Upper lobe of left lung (tissue), 6 donors: ENCODE data around the gene HIGD1B. TPM values are rescaled to one million over a fixed set of nuclear protein-coding genes. Genes with fewer than 3 reads are reported as not detected.

ENCODE experiments used
- ATAC-seq, 2 donors: fragments of 200-7000 bp; cut with Tn5 transposase; one replicate each; pipeline ENCODE4 v1.9.1; 2022; ENCODE audit warnings: mild to moderate bottlenecking in 2 of 2, moderate library complexity in 2 of 2; ENCODE audit not compliant: low FRiP score in 2 of 2
- DNase-seq, 2 donors: peaks; one replicate each; pipeline ENCODE4 v3.0.0-alpha.2; 2019 to 2020
- H3K27ac ChIP-seq, 4 donors: fragments of 200-600 bp; sonication (generic); one replicate each; pipeline ENCODE4 v1.5.1; 2016 to 2019
- H3K27me3 ChIP-seq, 4 donors: fragments of 200-600 bp; sonication (generic); one replicate each; pipeline ENCODE4 v1.5.1; 2017 to 2019
- H3K36me3 ChIP-seq, 4 donors: fragments of 200-600 bp; sonication (generic); one replicate each; pipeline ENCODE4 v1.5.1; 2016 to 2019
- H3K4me1 ChIP-seq, 4 donors: fragments of 200-600 bp; sonication (generic); one replicate each; pipeline ENCODE4 v1.5.1; 2018 to 2019
- H3K4me3 ChIP-seq, 4 donors: fragments of 200-600 bp; sonication (generic); one replicate each; pipeline ENCODE4 v1.5.1; 2017 to 2019; ENCODE audit warnings: mild to moderate bottlenecking in 2 of 4, moderate library complexity in 1 of 4
- H3K9me3 ChIP-seq, 4 donors: fragments of 200-600 bp; sonication (generic); one replicate each; pipeline ENCODE4 v1.5.1; 2018 to 2019
- CTCF ChIP-seq, 6 experiments: fragments of 450-650 bp in 4 of 6; fragments of 200-600 bp in 2 of 6; sonication (generic) in 2 of 6; IDR thresholded peaks; one replicate each; pipeline ENCODE4 v1.5.1; 2016 to 2019; ENCODE audit warnings: antibody characterized with exemption in 6 of 6
- EP300 ChIP-seq, 4 donors: sonication (generic); formaldehyde crosslinking; IDR thresholded peaks; one replicate each; pipeline ENCODE4 v1.5.1; 2017; ENCODE audit warnings: antibody characterized with exemption in 4 of 4, control low read depth in 2 of 4
- POLR2A ChIP-seq, 4 donors: fragments of 450-650 bp; IDR thresholded peaks; one replicate each; pipeline ENCODE4 v1.5.1; 2016 to 2017; ENCODE audit warnings: antibody characterized with exemption in 4 of 4, mild to moderate bottlenecking in 2 of 4
- POLR2AphosphoS5 ChIP-seq, 2 donors: sonication (generic); formaldehyde crosslinking; IDR thresholded peaks; one replicate each; pipeline ENCODE4 v1.5.1; 2017; ENCODE audit warnings: antibody characterized with exemption in 2 of 2
- WGBS, 2 donors: methylation state at CpG; one replicate each; pipeline ENCODE4 v1.1.5; 2017 to 2018; 5-methylcytosine and 5-hydroxymethylcytosine counted together
- total RNA-seq, 6 donors: library from RNA; depleted of rRNA in 4 of 6; stranded (reverse); fragments of >200 nt in 4 of 6; gene quantifications; one replicate each; pipeline versions ENCODE4 v1.1.0 to v1.2.1, GENCODE V29; 2016 to 2021
- donor health status: DM: no; HTN: no; CAD: no; lungs with moderate emphysema.
- donor health status: DM: no; HTN: yes; CAD: no; lungs with severe emphysema.

Gene HIGD1B
- 10 to 100 TPM in 3 of 6 donors, 1 to 10 TPM in 2, not detected in 1; 1.9 to 33.3 (median 15.9) TPM for total RNA-seq

- DNase-seq, result no peak
- H3K4me3 ChIP-seq, result no peak within 1 kb of the TSS
- 69 to 73% methylated on average over 2 of the region's 2 CpGs for WGBS, 2 donors
Measured at GRCh38 chr17:44847586-44847985, at the start of gene HIGD1B. TSS of gene HIGD1B (plus strand) at chr17:44847883. CDS start at chr17:44848153, 270 bp downstream.

DNA sequence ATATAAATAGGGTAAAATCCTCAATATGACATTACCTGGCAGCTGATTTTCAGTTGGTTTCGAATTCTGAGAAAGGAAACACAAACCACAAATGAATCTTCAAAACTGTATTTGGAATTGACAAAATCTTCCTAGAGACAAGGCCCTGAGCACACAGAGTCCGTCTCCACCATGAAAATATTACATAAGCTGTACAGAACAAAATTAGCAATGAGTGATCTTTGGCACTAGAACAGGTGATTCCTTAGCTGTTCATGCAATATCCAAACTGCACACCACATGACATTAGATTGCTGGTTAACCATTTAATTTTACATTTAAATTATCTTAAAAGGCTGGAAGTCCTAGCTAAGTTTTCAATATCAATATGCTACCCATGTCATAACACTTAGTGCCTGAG lies 49.3 kb upstream of the HIGD1B start:
- WGBS, 2 donors, result 66 to 74% methylated on average over 2 of the region's 2 CpGs
- DNase-seq, result no peak

More at GRCh38 chr17:44847586-44847985, at the start of gene HIGD1B:
- ATAC-seq, result no peak
- H3K9me3 ChIP-seq, result no peaks in the 10 kb centered on the region
- H3K27me3 ChIP-seq, result no peaks in the 10 kb centered on the region
- peak within 1 kb of the TSS in 3 of 4 donors; percentile 5 to 68 (median 46) for H3K27ac ChIP-seq
- peaks cover 8 to 30% (median 27%) of the 10 kb centered on the region in 4 donors for H3K36me3 ChIP-seq
- H3K4me1 ChIP-seq, result no peaks in the 10 kb centered on the region
- TF ChIP-seq POLR2A (IDR thresholded peaks at IDR 0.05) (no peak), CTCF (IDR thresholded peaks at IDR 0.05) (no peak), EP300 (IDR thresholded peaks at IDR 0.05) (no peak), POLR2AphosphoS5 (IDR thresholded peaks at IDR 0.05) (no peak)

GRCh38 chr17:44801880-44802279 lies 45.8 kb upstream of the HIGD1B start:
- Histone ChIP-seq H3K4me1 (no peaks in the 10 kb centered on the region), H3K27ac (no peak overlapping the region), H3K9me3 (no peaks in the 10 kb centered on the region), H3K36me3 (no peaks in the 10 kb centered on the region), H3K4me3 (no peak overlapping the region), H3K27me3 (no peaks in the 10 kb centered on the region)
- 90 to 96% methylated on average over 5 of the region's 5 CpGs for WGBS, 2 donors
- ATAC-seq (no peak), DNase-seq (no peak)
- TF ChIP-seq POLR2AphosphoS5 (IDR thresholded peaks at IDR 0.05), result no peak
- TF ChIP-seq CTCF (IDR thresholded peaks at IDR 0.05), result no peak
- TF ChIP-seq EP300 (IDR thresholded peaks at IDR 0.05), result no peak
- TF ChIP-seq POLR2A (IDR thresholded peaks at IDR 0.05), result no peak

More for the DNA sequence above, 49.3 kb upstream of the HIGD1B start:
- H3K4me3 ChIP-seq, result no peak overlapping the region
- no peaks in the 10 kb centered on the region for H3K27me3 ChIP-seq
- no peaks in the 10 kb centered on the region for H3K36me3 ChIP-seq
- no peak for TF ChIP-seq POLR2A (IDR thresholded peaks at IDR 0.05)
- no peak for TF ChIP-seq CTCF (IDR thresholded peaks at IDR 0.05)
- no peak for TF ChIP-seq POLR2AphosphoS5 (IDR thresholded peaks at IDR 0.05)
- no peak for TF ChIP-seq EP300 (IDR thresholded peaks at IDR 0.05)
- H3K27ac ChIP-seq, result no peak overlapping the region
- no peaks in the 10 kb centered on the region for H3K9me3 ChIP-seq
- ATAC-seq, result no peak
- peaks cover 7 to 19% (median 13%) of the 10 kb centered on the region in 4 donors for H3K4me1 ChIP-seq

DNA sequence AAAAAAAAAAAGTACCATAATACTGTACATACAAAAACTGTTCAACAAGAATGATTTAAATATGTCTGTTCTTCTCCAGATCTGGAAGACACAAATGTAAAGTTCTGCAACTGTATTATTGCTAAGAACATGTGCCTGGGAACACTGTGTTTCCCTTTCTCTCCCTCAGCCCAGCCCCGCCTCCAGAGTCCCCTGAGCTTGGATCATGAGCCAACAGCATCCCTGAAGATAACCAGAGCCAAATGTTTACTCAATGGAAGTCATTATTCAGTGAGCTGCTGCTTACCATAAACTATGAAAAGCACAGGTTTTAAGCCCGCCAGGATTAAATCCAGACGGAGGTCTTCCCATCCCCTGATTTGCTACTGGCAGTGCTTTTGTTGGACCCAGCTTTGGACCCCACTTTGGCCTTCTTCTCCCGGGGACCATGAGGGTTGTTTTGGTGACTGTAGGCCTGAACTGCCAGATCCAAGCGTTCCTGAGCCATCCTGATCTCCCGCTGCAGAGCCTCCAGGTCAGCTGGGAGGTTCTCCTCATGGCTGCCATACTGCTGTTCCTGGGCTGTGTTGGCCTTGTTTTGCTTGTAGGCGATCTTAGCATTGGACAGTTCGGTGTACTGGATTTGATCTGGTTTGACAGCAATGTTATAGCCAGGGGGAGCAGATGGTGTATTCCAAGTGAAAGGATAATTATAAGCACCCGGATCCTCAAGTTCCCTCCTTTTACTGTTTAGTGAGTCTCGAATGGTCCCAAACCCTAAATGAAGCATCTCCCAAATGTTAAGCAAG lies 43.2 kb upstream of the HIGD1B start:
- WGBS, 2 donors, result 94 to 97% methylated on average over 6 to 10 of the region's 10 CpGs
- DNase-seq (no peak), ATAC-seq (no peak)
- Histone ChIP-seq H3K27ac (no peak overlapping the region), H3K27me3 (no peaks in the 10 kb centered on the region), H3K36me3 (no peaks in the 10 kb centered on the region), H3K4me1 (no peaks in the 10 kb centered on the region), H3K9me3 (no peaks in the 10 kb centered on the region), H3K4me3 (no peak overlapping the region)
- TF ChIP-seq POLR2AphosphoS5 (IDR thresholded peaks at IDR 0.05), result no peak
- TF ChIP-seq CTCF (IDR thresholded peaks at IDR 0.05), result no peak
- TF ChIP-seq POLR2A (IDR thresholded peaks at IDR 0.05), result no peak
- no peak for TF ChIP-seq EP300 (IDR thresholded peaks at IDR 0.05)
